Tibial nerve (tissue), 4 donors: ENCODE measurements around the gene IGFBP6. TPM values are rescaled to one million over a fixed set of nuclear protein-coding genes. Genes with fewer than 3 reads are reported as not detected.
A peak's percentile ranks its signal among the peaks of the same experiment; 100 is the strongest.

Experiments
- DNase-seq, 2 donors: peaks; one replicate each; pipeline ENCODE4 v3.0.0-alpha.2; 2019; ENCODE audit warnings: low spot score in 2 of 2
- H3K27ac ChIP-seq, 4 donors: fragments of 200-600 bp; sonication (generic) in 3 of 4; one replicate each; pipeline ENCODE4 v1.5.1; 2017 to 2019; ENCODE audit warnings: mild to moderate bottlenecking in 1 of 4
- H3K27me3 ChIP-seq, 2 donors: fragments of 200-600 bp; sonication (generic) in 1 of 2; one replicate each; pipeline versions ENCODE4 v1.5.1 to v1.6.0; 2017 to 2019
- H3K36me3 ChIP-seq, 3 donors: fragments of 200-600 bp; sonication (generic); one replicate each; pipeline ENCODE4 v1.5.1; 2018 to 2019
- H3K4me1 ChIP-seq, 4 donors: fragments of 200-600 bp; sonication (generic) in 3 of 4; one replicate each; pipeline ENCODE4 v1.5.1; 2017 to 2019
- H3K4me3 ChIP-seq, 4 donors: fragments of 200-600 bp; sonication (generic) in 3 of 4; one replicate each; pipeline ENCODE4 v1.5.1; 2017 to 2019; ENCODE audit warnings: mild to moderate bottlenecking in 1 of 4, moderate library complexity in 1 of 4
- H3K9me3 ChIP-seq, 4 donors: fragments of 200-600 bp; sonication (generic) in 3 of 4; one replicate each; pipeline ENCODE4 v1.5.1; 2017 to 2019
- CTCF ChIP-seq, 5 experiments: fragments of 200-600 bp in 3 of 5; fragments of 450-650 bp in 2 of 5; sonication (generic) in 3 of 5; IDR thresholded peaks; one replicate each; pipeline ENCODE4 v1.5.1; 2016 to 2019; ENCODE audit warnings: antibody characterized with exemption in 5 of 5, mild to moderate bottlenecking in 3 of 5, moderate library complexity in 2 of 5
- EP300 ChIP-seq, 2 donors: sonication (generic); formaldehyde crosslinking; IDR thresholded peaks; one replicate each; pipeline ENCODE4 v1.6.1; 2017; ENCODE audit warnings: antibody characterized with exemption in 2 of 2, mild to moderate bottlenecking in 1 of 2
- POLR2A ChIP-seq, 2 donors: fragments of 450-650 bp; IDR thresholded peaks; one replicate each; pipeline ENCODE4 v1.6.1; 2017; ENCODE audit warnings: antibody characterized with exemption in 2 of 2, mild to moderate bottlenecking in 2 of 2, moderate library complexity in 2 of 2
- WGBS, 2 donors: methylation state at CpG; one replicate each; pipeline ENCODE4 v1.1.5; 2018; 5-methylcytosine and 5-hydroxymethylcytosine counted together
- total RNA-seq, 4 donors: library from RNA; depleted of rRNA; stranded (reverse); fragments of >200 nt; gene quantifications; one replicate each; pipeline ENCODE4 v1.1.0, GENCODE V29; 2016

The IGFBP6 gene
- total RNA-seq, 4 donors from 2014 or later, result 1,043 to 8,473 (median 5,787) TPM

GRCh38 chr12:53079226-53080117 lies 18.0 kb upstream of the IGFBP6 start, which contains the start of gene SPRYD3:
TSS of gene SPRYD3 (minus strand) at chr12:53079390. CDS start at chr12:53079333, 57 bp downstream.
- Histone ChIP-seq H3K4me1 (peaks cover 0 to 56% (median 18%) of the 10 kb centered on the region in 4 donors), H3K36me3 (peaks cover 0 to 24% (median 0%) of the 10 kb centered on the region in 3 donors), H3K27me3 (no peaks in the 10 kb centered on the region), H3K27ac (peak within 1 kb of the TSS; percentile 71 to 96 (median 91)), H3K4me3 (peak within 1 kb of the TSS; percentile 48 to 79 (median 72)), H3K9me3 (no peaks in the 10 kb centered on the region)
- TF ChIP-seq EP300 (IDR thresholded peaks at IDR 0.05) (peak; percentile 9 to 96), CTCF (IDR thresholded peaks at IDR 0.05) (peak in 1 of 5 experiments; percentile 29), POLR2A (IDR thresholded peaks at IDR 0.05) (peak; percentile 85 to 88)
- peak; percentile 98 to 99 for DNase-seq
- WGBS, 2 donors, result 2% methylated on average over 51 to 52 of the region's 67 CpGs

- Histone ChIP-seq H3K27me3 (no peaks in the 10 kb centered on the region), H3K36me3 (no peaks in the 10 kb centered on the region), H3K27ac (no peak overlapping the region), H3K4me3 (no peak overlapping the region), H3K9me3 (no peaks in the 10 kb centered on the region), H3K4me1 (peaks cover 0 to 27% (median 10%) of the 10 kb centered on the region in 4 donors)
- TF ChIP-seq EP300 (IDR thresholded peaks at IDR 0.05), result no peak
- TF ChIP-seq POLR2A (IDR thresholded peaks at IDR 0.05), result no peak
- TF ChIP-seq CTCF (IDR thresholded peaks at IDR 0.05), result no peak
- WGBS, 2 donors, result 80 to 82% methylated on average over 2 of the region's 2 CpGs
- no peak for DNase-seq
Measured at GRCh38 chr12:53082637-53083175, 14.8 kb upstream of the IGFBP6 start.

- Histone ChIP-seq H3K27me3 (no peaks in the 10 kb centered on the region), H3K27ac (no peak overlapping the region), H3K9me3 (no peaks in the 10 kb centered on the region), H3K4me3 (no peak overlapping the region), H3K4me1 (no peaks in the 10 kb centered on the region), H3K36me3 (no peaks in the 10 kb centered on the region)
- TF ChIP-seq POLR2A (IDR thresholded peaks at IDR 0.05) (no peak), CTCF (IDR thresholded peaks at IDR 0.05) (no peak), EP300 (IDR thresholded peaks at IDR 0.05) (no peak)
- 69 to 79% methylated on average over 3 of the region's 3 CpGs for WGBS, 2 donors
- DNase-seq, result no peak
Measured at GRCh38 chr12:53086361-53086760, 11.1 kb upstream of the IGFBP6 start.

GRCh38 chr12:53090105-53090504 lies 7.4 kb upstream of the IGFBP6 start:
- H3K4me1 ChIP-seq, result peaks cover 0 to 12% (median 0%) of the 10 kb centered on the region in 4 donors
- no peaks in the 10 kb centered on the region for H3K9me3 ChIP-seq
- no peaks in the 10 kb centered on the region for H3K27me3 ChIP-seq
- H3K36me3 ChIP-seq, result no peaks in the 10 kb centered on the region
- no peak overlapping the region for H3K27ac ChIP-seq
- no peak for TF ChIP-seq EP300 (IDR thresholded peaks at IDR 0.05)
- TF ChIP-seq POLR2A (IDR thresholded peaks at IDR 0.05), result no peak
- TF ChIP-seq CTCF (IDR thresholded peaks at IDR 0.05), result no peak
- 93 to 97% methylated on average over 6 of the region's 6 CpGs for WGBS, 2 donors
- no peak overlapping the region for H3K4me3 ChIP-seq
- no peak for DNase-seq

GRCh38 chr12:53090554-53090953 lies 6.9 kb upstream of the IGFBP6 start:
- no peak for TF ChIP-seq POLR2A (IDR thresholded peaks at IDR 0.05)
- TF ChIP-seq CTCF (IDR thresholded peaks at IDR 0.05), result no peak
- no peak for TF ChIP-seq EP300 (IDR thresholded peaks at IDR 0.05)
- 66 to 67% methylated on average over 2 of the region's 2 CpGs for WGBS, 2 donors
- H3K4me3 ChIP-seq, result no peak overlapping the region
- H3K9me3 ChIP-seq, result no peaks in the 10 kb centered on the region
- H3K4me1 ChIP-seq, result peaks cover 0 to 17% (median under 1%) of the 10 kb centered on the region in 4 donors
- no peak overlapping the region for H3K27ac ChIP-seq
- no peaks in the 10 kb centered on the region for H3K36me3 ChIP-seq
- DNase-seq, result no peak
- no peaks in the 10 kb centered on the region for H3K27me3 ChIP-seq
